ENCODE data around the gene NLE1.

NLE1 gene

GRCh38 chr17:35141681-35142466 lies at the start of gene NLE1:
Gene NLE1, minus strand, starts transcription at chr17:35142303. Its CDS starts 28 bp downstream, at chr17:35142275.
- Histone ChIP-seq H3K27ac (ENCODE audit: low read depth, low read length) (peak within 1 kb of the TSS; percentile 44), H3F3A (ENCODE audit: insufficient read depth) (no peaks in the 10 kb centered on the region), H3K9ac (ENCODE audit: low read length) (peak within 1 kb of the TSS; percentile 92), H3K9me2 (replicated peaks; ENCODE audit: insufficient read depth, low read length) (no peaks in the 10 kb centered on the region), H2AFZ (ENCODE audit: low read depth, low read length, severe bottlenecking) (peak within 1 kb of the TSS; percentile 73), H3K4me2 (ENCODE audit: low read depth, low read length, poor library complexity, severe bottlenecking) (peak within 1 kb of the TSS; percentile 99), H3K4me3 (ENCODE audit: insufficient read depth, low read length, poor library complexity, severe bottlenecking) (peak within 1 kb of the TSS; percentile 75), H4K20me1 (ENCODE audit: low read depth, low read length) (no peaks in the 10 kb centered on the region), H3K79me2 (ENCODE audit: insufficient read depth, low read length) (peaks cover 23% of the 10 kb centered on the region), H3K36me3 (ENCODE audit: low read length) (0 out of 2 replicates have a peak, but pooled peaks cover 2% of the 10 kb centered on the region), H3K27me3 (ENCODE audit: low read length) (no peaks in the 10 kb centered on the region), H3K9me3 (ENCODE audit: insufficient read depth, low read length) (no peaks in the 10 kb centered on the region)
- no peak for TF ChIP-seq EZH2phosphoT487 (conservative IDR thresholded peaks at IDR 0.05; ENCODE audit: low read length)
- TF ChIP-seq CTCF (IDR thresholded peaks at IDR 0.05; ENCODE audit: insufficient read depth, low read length, poor library complexity, severe bottlenecking): peak; percentile 72

GRCh38 chr17:35191001-35191695 lies 49.0 kb upstream of the NLE1 start:
- no peaks in the 10 kb centered on the region for H3K9me2 ChIP-seq (replicated peaks; ENCODE audit: insufficient read depth, low read length)
- H3K4me3 ChIP-seq (ENCODE audit: insufficient read depth, low read length, poor library complexity, severe bottlenecking): no peak overlapping the region
- no peaks in the 10 kb centered on the region for H3F3A ChIP-seq (ENCODE audit: insufficient read depth)
- H2AFZ ChIP-seq (ENCODE audit: low read depth, low read length, severe bottlenecking): no peak overlapping the region
- H4K20me1 ChIP-seq (ENCODE audit: low read depth, low read length): no peaks in the 10 kb centered on the region
- no peaks in the 10 kb centered on the region for H3K36me3 ChIP-seq (ENCODE audit: low read length)
- no peak overlapping the region for H3K27ac ChIP-seq (ENCODE audit: low read depth, low read length)
- H3K79me2 ChIP-seq (ENCODE audit: insufficient read depth, low read length): no peaks in the 10 kb centered on the region
- no peaks in the 10 kb centered on the region for H3K27me3 ChIP-seq (ENCODE audit: low read length)
- TF ChIP-seq EZH2phosphoT487 (conservative IDR thresholded peaks at IDR 0.05; ENCODE audit: low read length): no peak
- no peak overlapping the region for H3K9ac ChIP-seq (ENCODE audit: low read length)
- H3K9me3 ChIP-seq (ENCODE audit: insufficient read depth, low read length): no peaks in the 10 kb centered on the region
- H3K4me2 ChIP-seq (ENCODE audit: low read depth, low read length, poor library complexity, severe bottlenecking): no peak overlapping the region

- Histone ChIP-seq H4K20me1 (ENCODE audit: low read depth, low read length) (no peaks in the 10 kb centered on the region), H3K79me2 (ENCODE audit: insufficient read depth, low read length) (no peaks in the 10 kb centered on the region), H3K9me2 (replicated peaks; ENCODE audit: insufficient read depth, low read length) (no peaks in the 10 kb centered on the region), H3K36me3 (ENCODE audit: low read length) (no peaks in the 10 kb centered on the region), H3K4me2 (ENCODE audit: low read depth, low read length, poor library complexity, severe bottlenecking) (no peak overlapping the region), H3K27me3 (ENCODE audit: low read length) (no peaks in the 10 kb centered on the region), H3K9ac (ENCODE audit: low read length) (no peak overlapping the region), H2AFZ (ENCODE audit: low read depth, low read length, severe bottlenecking) (no peak overlapping the region), H3K4me3 (ENCODE audit: insufficient read depth, low read length, poor library complexity, severe bottlenecking) (no peak overlapping the region), H3K9me3 (ENCODE audit: insufficient read depth, low read length) (no peaks in the 10 kb centered on the region), H3K27ac (ENCODE audit: low read depth, low read length) (no peak overlapping the region), H3F3A (ENCODE audit: insufficient read depth) (no peaks in the 10 kb centered on the region)
- no peak for TF ChIP-seq EZH2phosphoT487 (conservative IDR thresholded peaks at IDR 0.05; ENCODE audit: low read length)
- no peak for TF ChIP-seq CTCF (IDR thresholded peaks at IDR 0.05; ENCODE audit: insufficient read depth, low read length, poor library complexity, severe bottlenecking)
Observed at GRCh38 chr17:35189291-35189690, 47.2 kb upstream of the NLE1 start.

- TF ChIP-seq EZH2phosphoT487 (conservative IDR thresholded peaks at IDR 0.05; ENCODE audit: low read length): no peak
- no peak for TF ChIP-seq CTCF (IDR thresholded peaks at IDR 0.05; ENCODE audit: insufficient read depth, low read length, poor library complexity, severe bottlenecking)
- Histone ChIP-seq H3F3A (ENCODE audit: insufficient read depth) (no peaks in the 10 kb centered on the region), H3K9me3 (ENCODE audit: insufficient read depth, low read length) (no peaks in the 10 kb centered on the region), H2AFZ (ENCODE audit: low read depth, low read length, severe bottlenecking) (no peak overlapping the region), H3K4me2 (ENCODE audit: low read depth, low read length, poor library complexity, severe bottlenecking) (no peak overlapping the region), H3K27me3 (ENCODE audit: low read length) (no peaks in the 10 kb centered on the region; the same call in 1 of the 2 replicates), H3K36me3 (ENCODE audit: low read length) (no peaks in the 10 kb centered on the region), H3K4me3 (ENCODE audit: insufficient read depth, low read length, poor library complexity, severe bottlenecking) (no peak overlapping the region), H4K20me1 (ENCODE audit: low read depth, low read length) (no peaks in the 10 kb centered on the region), H3K79me2 (ENCODE audit: insufficient read depth, low read length) (no peaks in the 10 kb centered on the region), H3K27ac (ENCODE audit: low read depth, low read length) (no peak overlapping the region), H3K9ac (ENCODE audit: low read length) (no peak overlapping the region), H3K9me2 (replicated peaks; ENCODE audit: insufficient read depth, low read length) (no peaks in the 10 kb centered on the region)
Observed at GRCh38 chr17:35188111-35188510, 46.0 kb upstream of the NLE1 start.

All from SU-DHL-6 (cell line).